Neutrophil (primary cell): ENCODE measurements around the gene SAE1.
A peak's percentile ranks its signal among the peaks of the same experiment; 100 is the strongest.

ENCODE experiments used
- H3K27ac ChIP-seq: fragments of 200-600 bp; sonication (generic); 2 replicates; pipeline ENCODE4 v1.5.1; 2016; ENCODE audit warnings: mild to moderate bottlenecking, moderate library complexity
- H3K27me3 ChIP-seq: fragments of 200-600 bp; sonication (generic); 2 replicates; pipeline ENCODE4 v1.6.0; 2016; ENCODE audit warnings: mild to moderate bottlenecking
- H3K36me3 ChIP-seq: fragments of 200-600 bp; sonication (generic); 2 replicates; pipeline ENCODE4 v1.5.1; 2017
- H3K4me1 ChIP-seq, 2 experiments: fragments of 200-600 bp in 1 of 2; sonication (generic) in 1 of 2; 1 replicate in 1 of 2; 2 replicates in 1 of 2; pipeline versions ENCODE4 v1.5.1 to v1.6.1; 2013 to 2016; ENCODE audit warnings: low read depth in 1 of 2, low read length in 1 of 2, mild to moderate bottlenecking in 1 of 2, moderate library complexity in 1 of 2; ENCODE audit not compliant: control insufficient read depth in 1 of 2, insufficient read depth in 1 of 2
- H3K4me3 ChIP-seq, 2 experiments: fragments of 200-600 bp in 1 of 2; sonication (generic) in 1 of 2; 1 replicate in 1 of 2; 2 replicates in 1 of 2; pipeline ENCODE4 v1.5.1; 2013 to 2016; ENCODE audit warnings: low read depth in 1 of 2, low read length in 1 of 2, mild to moderate bottlenecking in 1 of 2, moderate library complexity in 1 of 2
- H3K9me3 ChIP-seq: fragments of 200-600 bp; sonication (generic); 2 replicates; pipeline ENCODE4 v1.5.1; 2016
- CTCF ChIP-seq: fragments of 200-600 bp; sonication (generic); IDR thresholded peaks from 2 replicates; pipeline ENCODE4 v1.5.1; 2016; ENCODE audit warnings: antibody characterized with exemption

SAE1 gene

GRCh38 chr19:47239152-47239551 lies 108.5 kb downstream of the SAE1 start:
- Histone ChIP-seq H3K9me3 (no peaks in the 10 kb centered on the region), H3K27me3 (peaks cover 96% of the 10 kb centered on the region), H3K27ac (no peak overlapping the region), H3K36me3 (no peaks in the 10 kb centered on the region), H3K4me1 (peaks cover 31 to 34% of the 10 kb centered on the region in 2 experiments), H3K4me3 (no peak overlapping the region)
- no peak for TF ChIP-seq CTCF

GRCh38 chr19:47239610-47240296 lies 109.1 kb downstream of the SAE1 start:
- Histone ChIP-seq H3K4me3 (no peak overlapping the region), H3K27ac (no peak overlapping the region), H3K36me3 (no peaks in the 10 kb centered on the region), H3K27me3 (peaks cover 91% of the 10 kb centered on the region), H3K9me3 (no peaks in the 10 kb centered on the region), H3K4me1 (peaks cover 36 to 40% of the 10 kb centered on the region in 2 experiments)
- no peak for TF ChIP-seq CTCF

GRCh38 chr19:47240556-47240955 lies 109.9 kb downstream of the SAE1 start:
- Histone ChIP-seq H3K4me3 (no peak overlapping the region), H3K9me3 (no peaks in the 10 kb centered on the region), H3K27me3 (peaks cover 90% of the 10 kb centered on the region), H3K27ac (no peak overlapping the region), H3K4me1 (peaks cover 37 to 43% of the 10 kb centered on the region in 2 experiments), H3K36me3 (no peaks in the 10 kb centered on the region)
- no peak for TF ChIP-seq CTCF

GRCh38 chr19:47240996-47241918 lies 110.6 kb downstream of the SAE1 start:
- peaks cover 37 to 43% of the 10 kb centered on the region in 2 experiments for H3K4me1 ChIP-seq
- no peaks in the 10 kb centered on the region for H3K36me3 ChIP-seq
- H3K9me3 ChIP-seq = no peaks in the 10 kb centered on the region
- peaks cover 88% of the 10 kb centered on the region for H3K27me3 ChIP-seq
- no peak for TF ChIP-seq CTCF
- no peak overlapping the region for H3K27ac ChIP-seq
- H3K4me3 ChIP-seq = peak overlapping the region in 1 of 2 experiments; percentile 18

GRCh38 chr19:47241919-47242577 lies 111.4 kb downstream of the SAE1 start:
- Histone ChIP-seq H3K4me1 (peaks cover 37 to 43% of the 10 kb centered on the region in 2 experiments), H3K4me3 (no peak overlapping the region)

More at GRCh38 chr19:47241919-47242577, 111.4 kb downstream of the SAE1 start:
- TF ChIP-seq CTCF = no peak
- H3K9me3 ChIP-seq = no peaks in the 10 kb centered on the region
- H3K27me3 ChIP-seq = peaks cover 80% of the 10 kb centered on the region
- no peak overlapping the region for H3K27ac ChIP-seq
- no peaks in the 10 kb centered on the region for H3K36me3 ChIP-seq
